OCI-LY1 (cell line): ENCODE results near the gene PNCK.

Source experiments
- H2AFZ ChIP-seq: fragments of 200-600 bp; sonication (generic), shearing (Covaris generic); 2 replicates; pipeline ENCODE4 v1.6.0; 2014; ENCODE audit warnings: antibody characterized with exemption, mild to moderate bottlenecking, low read length
- H3F3A ChIP-seq: fragments of 200-600 bp; sonication (generic), shearing (Covaris generic); 2 replicates; pipeline ENCODE4 v1.6.0; 2014; ENCODE audit warnings: mild to moderate bottlenecking, antibody characterized with exemption, low read length, moderate library complexity; ENCODE audit not compliant: insufficient read depth
- H3K27ac ChIP-seq: fragments of 200-600 bp; sonication (generic); 2 replicates; pipeline ENCODE4 v1.5.1; 2014; ENCODE audit warnings: low read length, mixed run types, mild to moderate bottlenecking, low read depth; ENCODE audit not compliant: poor library complexity, severe bottlenecking
- H3K27me3 ChIP-seq: fragments of 200-600 bp; sonication (generic); 2 replicates; pipeline ENCODE4 v1.6.0; 2014; ENCODE audit warnings: antibody characterized with exemption, mild to moderate bottlenecking, low read length, moderate library complexity; ENCODE audit not compliant: insufficient read depth
- H3K36me3 ChIP-seq: fragments of 200-600 bp; sonication (generic); 2 replicates; pipeline ENCODE4 v1.6.1; 2014; ENCODE audit warnings: mild to moderate bottlenecking, antibody characterized with exemption, low read length, moderate library complexity, mixed read lengths; ENCODE audit not compliant: insufficient read depth
- H3K4me1 ChIP-seq: fragments of 200-600 bp; sonication (generic); 2 replicates; pipeline ENCODE4 v1.5.1; 2014; ENCODE audit warnings: mild to moderate bottlenecking, low read length, moderate library complexity; ENCODE audit not compliant: insufficient read depth, severe bottlenecking
- H3K4me2 ChIP-seq: fragments of 200-600 bp; sonication (generic), shearing (Covaris generic); 2 replicates; pipeline ENCODE4 v1.6.1; 2014; ENCODE audit warnings: low read length
- H3K4me3 ChIP-seq: fragments of 200-600 bp; sonication (generic); 2 replicates; pipeline ENCODE4 v1.5.1; 2014; ENCODE audit warnings: low read length, low read depth, mild to moderate bottlenecking, mixed read lengths; ENCODE audit not compliant: poor library complexity, severe bottlenecking
- H3K79me2 ChIP-seq: fragments of 200-600 bp; shearing (Covaris generic); 2 replicates; pipeline ENCODE4 v1.6.1; 2016; ENCODE audit warnings: mixed run types, low read length, mixed read lengths; ENCODE audit not compliant: insufficient read depth
- H3K9ac ChIP-seq: fragments of 200-600 bp; sonication (generic), shearing (Covaris generic); 2 replicates; pipeline ENCODE4 v1.6.1; 2014; ENCODE audit warnings: mild to moderate bottlenecking, low read length, mixed read lengths
- H3K9me2 ChIP-seq: fragments of 200-600 bp; sonication (generic), shearing (Covaris generic); 2 replicates; pipeline ENCODE4 v1.6.1; 2014; ENCODE audit warnings: low read depth, mild to moderate bottlenecking, low read length, mixed read lengths
- H3K9me3 ChIP-seq: fragments of 200-600 bp; shearing (Covaris generic); 2 replicates; pipeline ENCODE4 v1.6.1; 2014; ENCODE audit warnings: low read length, mixed read lengths
- H4K20me1 ChIP-seq: fragments of 200-600 bp; sonication (generic), shearing (Covaris generic); 2 replicates; pipeline ENCODE4 v1.6.0; 2016; ENCODE audit warnings: mild to moderate bottlenecking, low read length; ENCODE audit not compliant: insufficient read depth
- CTCF ChIP-seq: fragments of 200-600 bp; sonication (generic), shearing (Covaris generic); IDR thresholded peaks from 2 replicates; pipeline ENCODE4 v1.5.1; 2017; ENCODE audit warnings: mild to moderate bottlenecking, antibody characterized with exemption, low read length, moderate library complexity, mixed read lengths
- EZH2 ChIP-seq: fragments of 200-600 bp; sonication (generic), shearing (Covaris generic); IDR thresholded peaks from 2 replicates; pipeline ENCODE4 v1.8.0; 2017; ENCODE audit warnings: borderline replicate concordance, mixed run types, mild to moderate bottlenecking, antibody characterized with exemption, low read length, moderate library complexity, mixed read lengths

Gene PNCK

GRCh38 chrX:153689654-153690465, 16.2 kb upstream of the PNCK start:
- Histone ChIP-seq H2AFZ (no peak overlapping the region), H3K79me2 (no peaks in the 10 kb centered on the region), H3K4me2 (no peak overlapping the region), H4K20me1 (no peaks in the 10 kb centered on the region), H3K9ac (no peak overlapping the region), H3K4me3 (no peak overlapping the region), H3K4me1 (no peaks in the 10 kb centered on the region), H3K36me3 (no peaks in the 10 kb centered on the region), H3K27me3 (no peaks in the 10 kb centered on the region), H3K9me3 (no peaks in the 10 kb centered on the region), H3K27ac (no peak overlapping the region), H3F3A (no peaks in the 10 kb centered on the region), H3K9me2 (no peaks in the 10 kb centered on the region)
- TF ChIP-seq EZH2 (no peak), CTCF (no peak)

- no peaks in the 10 kb centered on the region for H3K9me2 ChIP-seq
- H3K79me2 ChIP-seq = no peaks in the 10 kb centered on the region
- no peaks in the 10 kb centered on the region for H3K9me3 ChIP-seq
- H3K36me3 ChIP-seq = no peaks in the 10 kb centered on the region
- no peak overlapping the region for H3K4me2 ChIP-seq
- no peak overlapping the region for H3K9ac ChIP-seq
- H2AFZ ChIP-seq = no peak overlapping the region
- no peak overlapping the region for H3K4me3 ChIP-seq
- no peak for TF ChIP-seq CTCF
- no peak for TF ChIP-seq EZH2
- no peaks in the 10 kb centered on the region for H4K20me1 ChIP-seq
- H3K27ac ChIP-seq = no peak overlapping the region
- H3K27me3 ChIP-seq = no peaks in the 10 kb centered on the region
- no peaks in the 10 kb centered on the region for H3K4me1 ChIP-seq
- no peaks in the 10 kb centered on the region for H3F3A ChIP-seq
Observed at GRCh38 chrX:153688911-153689590, 15.4 kb upstream of the PNCK start.

GRCh38 chrX:153688506-153688905, 14.9 kb upstream of the PNCK start:
- H3K9me3 ChIP-seq = no peaks in the 10 kb centered on the region
- H3F3A ChIP-seq = no peaks in the 10 kb centered on the region
- no peaks in the 10 kb centered on the region for H3K27me3 ChIP-seq
- no peaks in the 10 kb centered on the region for H3K4me1 ChIP-seq
- no peak for TF ChIP-seq CTCF
- TF ChIP-seq EZH2 = no peak
- no peaks in the 10 kb centered on the region for H3K9me2 ChIP-seq
- H3K79me2 ChIP-seq = no peaks in the 10 kb centered on the region
- no peak overlapping the region for H3K4me3 ChIP-seq
- no peak overlapping the region for H3K9ac ChIP-seq
- no peak overlapping the region for H3K27ac ChIP-seq
- no peak overlapping the region; the same call in 1 of the 2 replicates for H3K4me2 ChIP-seq
- no peak overlapping the region for H2AFZ ChIP-seq
- H4K20me1 ChIP-seq = no peaks in the 10 kb centered on the region
- no peaks in the 10 kb centered on the region for H3K36me3 ChIP-seq
